ENCODE data around the gene FARS2.
"Not testable (repeated sequence)": the region's sequence is repeated elsewhere in the genome, so short reads cannot be mapped to it uniquely, and the experiment has no call there.

FARS2 gene

GRCh38 chr6:5553767-5554166, 292.5 kb downstream of the FARS2 start:
- no peak overlapping the region for H3K4me3 Mint-ChIP-seq
- H3K9me3 Mint-ChIP-seq = peaks cover 4% of the 10 kb centered on the region
- no peaks in the 10 kb centered on the region for H3K27me3 Mint-ChIP-seq
- H3K36me3 Mint-ChIP-seq = peaks cover 28% of the 10 kb centered on the region
- no peak for DNase-seq (ENCODE audit: low spot score in 2 of 2)
- H3K27ac Mint-ChIP-seq = no peak overlapping the region
- ATAC-seq (ENCODE audit: low read depth) = no peak
- no peaks in the 10 kb centered on the region for H3K4me1 Mint-ChIP-seq

- no peak for ATAC-seq (ENCODE audit: low read depth)
- no peaks in the 10 kb centered on the region for H3K27me3 Mint-ChIP-seq
- H3K27ac Mint-ChIP-seq = no peak overlapping the region
- no peak overlapping the region for H3K4me3 Mint-ChIP-seq
- H3K36me3 Mint-ChIP-seq = peaks cover 27% of the 10 kb centered on the region
- no peaks in the 10 kb centered on the region for H3K4me1 Mint-ChIP-seq
- peaks cover 4% of the 10 kb centered on the region for H3K9me3 Mint-ChIP-seq
- no peak for DNase-seq (ENCODE audit: low spot score in 2 of 2)
Observed at GRCh38 chr6:5554226-5554625, 292.9 kb downstream of the FARS2 start.

GRCh38 chr6:5556011-5556410, 294.7 kb downstream of the FARS2 start:
- H3K36me3 Mint-ChIP-seq = peaks cover 23% of the 10 kb centered on the region
- no peak for ATAC-seq (ENCODE audit: low read depth)
- peaks cover 3% of the 10 kb centered on the region for H3K9me3 Mint-ChIP-seq
- DNase-seq (ENCODE audit: low spot score in 2 of 2) = no peak
- H3K27ac Mint-ChIP-seq = no peak overlapping the region
- H3K4me1 Mint-ChIP-seq = no peaks in the 10 kb centered on the region
- no peak overlapping the region for H3K4me3 Mint-ChIP-seq
- H3K27me3 Mint-ChIP-seq = no peaks in the 10 kb centered on the region

- no peak overlapping the region for H3K27ac Mint-ChIP-seq
- no peak for ATAC-seq (ENCODE audit: low read depth)
Observed at GRCh38 chr6:5557506-5557905, 296.2 kb downstream of the FARS2 start.

GRCh38 chr6:5559651-5560050, 298.3 kb downstream of the FARS2 start:
- Mint-ChIP-seq H3K9me3 (peaks cover 1% of the 10 kb centered on the region), H3K27me3 (no peaks in the 10 kb centered on the region), H3K4me1 (no peaks in the 10 kb centered on the region), H3K27ac (no peak overlapping the region), H3K4me3 (no peak overlapping the region), H3K36me3 (peaks cover 26% of the 10 kb centered on the region)
- DNase-seq (ENCODE audit: low spot score in 2 of 2) (no peak), ATAC-seq (ENCODE audit: low read depth) (no peak)

More at GRCh38 chr6:5557506-5557905, 296.2 kb downstream of the FARS2 start:
- peaks cover 20% of the 10 kb centered on the region for H3K36me3 Mint-ChIP-seq
- no peaks in the 10 kb centered on the region for H3K27me3 Mint-ChIP-seq
- H3K9me3 Mint-ChIP-seq = no peaks in the 10 kb centered on the region
- no peaks in the 10 kb centered on the region for H3K4me1 Mint-ChIP-seq
- no peak overlapping the region for H3K4me3 Mint-ChIP-seq
- DNase-seq (ENCODE audit: low spot score in 2 of 2) = no peak

GRCh38 chr6:5562277-5562676, 301.0 kb downstream of the FARS2 start:
- no peak for DNase-seq (ENCODE audit: low spot score in 2 of 2)
- H3K4me3 Mint-ChIP-seq = no peak overlapping the region
- peaks cover 21% of the 10 kb centered on the region for H3K36me3 Mint-ChIP-seq
- no peaks in the 10 kb centered on the region for H3K27me3 Mint-ChIP-seq
- peaks cover 1% of the 10 kb centered on the region for H3K9me3 Mint-ChIP-seq
- peaks cover 5% of the 10 kb centered on the region for H3K4me1 Mint-ChIP-seq
- no peak for ATAC-seq (ENCODE audit: low read depth)
- no peak overlapping the region for H3K27ac Mint-ChIP-seq

- DNase-seq (ENCODE audit: low spot score in 2 of 2) = no peak
- H3K4me1 Mint-ChIP-seq = peaks cover 11% of the 10 kb centered on the region
- no peak for ATAC-seq (ENCODE audit: low read depth)
- no peak overlapping the region for H3K4me3 Mint-ChIP-seq
- H3K9me3 Mint-ChIP-seq = peaks cover 3% of the 10 kb centered on the region
- peaks cover 20% of the 10 kb centered on the region for H3K36me3 Mint-ChIP-seq
- peak overlapping the region; percentile 41 for H3K27ac Mint-ChIP-seq
- no peaks in the 10 kb centered on the region for H3K27me3 Mint-ChIP-seq
Observed at GRCh38 chr6:5563086-5563485, 301.8 kb downstream of the FARS2 start.

GRCh38 chr6:5564746-5565145, 303.4 kb downstream of the FARS2 start:
- ATAC-seq (ENCODE audit: low read depth); H3K27me3 Mint-ChIP-seq; H3K27ac Mint-ChIP-seq; H3K4me3 Mint-ChIP-seq; DNase-seq (ENCODE audit: low spot score in 2 of 2); H3K9me3 Mint-ChIP-seq: not testable (repeated sequence)
- Mint-ChIP-seq H3K36me3 (peaks cover 22% of the 10 kb centered on the region), H3K4me1 (peaks cover 20% of the 10 kb centered on the region)

- ATAC-seq (ENCODE audit: low read depth) (no peak), DNase-seq (ENCODE audit: low spot score in 2 of 2) (no peak)
- Mint-ChIP-seq H3K27me3 (no peaks in the 10 kb centered on the region), H3K4me1 (peaks cover 20% of the 10 kb centered on the region), H3K27ac (no peak overlapping the region), H3K9me3 (peaks cover 5% of the 10 kb centered on the region), H3K36me3 (peaks cover 22% of the 10 kb centered on the region), H3K4me3 (no peak overlapping the region)
Observed at GRCh38 chr6:5565971-5566370, 304.7 kb downstream of the FARS2 start.

GRCh38 chr6:5566718-5567117, 305.4 kb downstream of the FARS2 start:
- no peak overlapping the region for H3K27ac Mint-ChIP-seq
- peaks cover 5% of the 10 kb centered on the region for H3K9me3 Mint-ChIP-seq
- DNase-seq (ENCODE audit: low spot score in 2 of 2) (no peak), ATAC-seq (ENCODE audit: low read depth) (peak; percentile 60)
- peaks cover 25% of the 10 kb centered on the region for H3K36me3 Mint-ChIP-seq
- peaks cover 20% of the 10 kb centered on the region for H3K4me1 Mint-ChIP-seq
- H3K27me3 Mint-ChIP-seq = no peaks in the 10 kb centered on the region
- H3K4me3 Mint-ChIP-seq = no peak overlapping the region

- Mint-ChIP-seq H3K4me3 (no peak overlapping the region), H3K4me1 (peaks cover 20% of the 10 kb centered on the region), H3K27ac (no peak overlapping the region), H3K27me3 (no peaks in the 10 kb centered on the region), H3K9me3 (peaks cover 5% of the 10 kb centered on the region), H3K36me3 (peaks cover 26% of the 10 kb centered on the region)
- no peak for DNase-seq (ENCODE audit: low spot score in 2 of 2)
- ATAC-seq (ENCODE audit: low read depth) = no peak
Observed at GRCh38 chr6:5567352-5567751, 306.0 kb downstream of the FARS2 start.

GRCh38 chr6:5567890-5568289, 306.6 kb downstream of the FARS2 start:
- Mint-ChIP-seq H3K4me3 (peak overlapping the region; percentile 3), H3K36me3 (peaks cover 29% of the 10 kb centered on the region), H3K27ac (peak overlapping the region; percentile 25), H3K4me1 (peaks cover 20% of the 10 kb centered on the region), H3K9me3 (peaks cover 5% of the 10 kb centered on the region), H3K27me3 (no peaks in the 10 kb centered on the region)
- no peak for DNase-seq (ENCODE audit: low spot score in 2 of 2)
- ATAC-seq (ENCODE audit: low read depth) = no peak

GRCh38 chr6:5569491-5569890, 308.2 kb downstream of the FARS2 start:
- Mint-ChIP-seq H3K4me3 (no peak overlapping the region), H3K9me3 (peaks cover 3% of the 10 kb centered on the region), H3K27me3 (no peaks in the 10 kb centered on the region), H3K4me1 (peaks cover 20% of the 10 kb centered on the region), H3K27ac (no peak overlapping the region), H3K36me3 (peaks cover 36% of the 10 kb centered on the region)
- ATAC-seq (ENCODE audit: low read depth) (no peak), DNase-seq (ENCODE audit: low spot score in 2 of 2) (no peak)

- Mint-ChIP-seq H3K36me3 (peaks cover 43% of the 10 kb centered on the region), H3K27me3 (no peaks in the 10 kb centered on the region), H3K4me1 (peaks cover 20% of the 10 kb centered on the region), H3K4me3 (no peak overlapping the region), H3K9me3 (peaks cover 6% of the 10 kb centered on the region), H3K27ac (no peak overlapping the region)
- ATAC-seq (ENCODE audit: low read depth) (no peak), DNase-seq (ENCODE audit: low spot score in 2 of 2) (no peak)
Observed at GRCh38 chr6:5570641-5571040, 309.3 kb downstream of the FARS2 start.

- Mint-ChIP-seq H3K9me3 (peaks cover 2% of the 10 kb centered on the region), H3K27ac (peak overlapping the region; percentile 7), H3K4me1 (peaks cover 11% of the 10 kb centered on the region), H3K4me3 (no peak overlapping the region), H3K36me3 (peaks cover 11% of the 10 kb centered on the region), H3K27me3 (no peaks in the 10 kb centered on the region)
- DNase-seq (ENCODE audit: low spot score in 2 of 2) = no peak
- no peak for ATAC-seq (ENCODE audit: low read depth)
Observed at GRCh38 chr6:5580736-5581581, 319.6 kb downstream of the FARS2 start.

Data from memory B cell (primary cell).